Trophoblast cell (in vitro differentiated cells and primary cell): ENCODE measurements around the gene RAB21.

ENCODE experiments used
- DNase-seq, 2 donors: peaks; one replicate each; pipeline ENCODE4 v3.0.0-alpha.2; 2016
- H2AFZ ChIP-seq: 2 replicates; pipeline ENCODE4 v1.6.1; 2013; ENCODE audit warnings: low read length, moderate library complexity, mild to moderate bottlenecking; ENCODE audit not compliant: insufficient read depth, poor library complexity
- H2AK5ac ChIP-seq: 2 replicates; pipeline ENCODE4 v1.6.1; 2013; ENCODE audit warnings: mild to moderate bottlenecking, low read length
- H2BK120ac ChIP-seq: 2 replicates; pipeline ENCODE4 v1.6.1; 2013; ENCODE audit warnings: low read length, mild to moderate bottlenecking, moderate library complexity; ENCODE audit not compliant: insufficient read depth, poor library complexity
- H2BK12ac ChIP-seq: 2 replicates; pipeline ENCODE4 v1.6.1; 2013; ENCODE audit warnings: mild to moderate bottlenecking, low read length, moderate library complexity
- H2BK5ac ChIP-seq: 2 replicates; pipeline ENCODE4 v1.6.1; 2013; ENCODE audit warnings: low read length, low read depth, moderate library complexity, mild to moderate bottlenecking; ENCODE audit not compliant: poor library complexity
- H3K14ac ChIP-seq: 2 replicates; pipeline ENCODE4 v1.6.1; 2013; ENCODE audit warnings: mild to moderate bottlenecking, low read length
- H3K18ac ChIP-seq: 2 replicates; pipeline ENCODE4 v1.6.1; 2013; ENCODE audit warnings: mild to moderate bottlenecking, low read length
- H3K23ac ChIP-seq: 2 replicates; pipeline ENCODE4 v1.6.1; 2013; ENCODE audit warnings: low read length
- H3K27ac ChIP-seq: 2 replicates; pipeline ENCODE4 v1.5.1; 2013; ENCODE audit warnings: low read depth, mild to moderate bottlenecking, inconsistent platforms, low read length, moderate library complexity
- H3K27me3 ChIP-seq: 2 replicates; pipeline ENCODE4 v1.6.1; 2013; ENCODE audit warnings: inconsistent platforms, mild to moderate bottlenecking, low read length, moderate library complexity; ENCODE audit not compliant: insufficient read depth
- H3K36me3 ChIP-seq, 2 experiments: 1 replicate in 1 of 2; 2 replicates in 1 of 2; pipeline ENCODE4 v1.6.1; 2013; ENCODE audit warnings: low read length in 2 of 2, mild to moderate bottlenecking in 2 of 2, moderate library complexity in 1 of 2; ENCODE audit not compliant: insufficient read depth in 2 of 2, control insufficient read depth in 1 of 2
- H3K4ac ChIP-seq: 2 replicates; pipeline ENCODE4 v1.6.1; 2013; ENCODE audit warnings: low read depth, mild to moderate bottlenecking, low read length, moderate library complexity
- H3K4me1 ChIP-seq, 2 experiments: 1 replicate in 1 of 2; 2 replicates in 1 of 2; pipeline ENCODE4 v1.6.1; 2013; ENCODE audit warnings: low read length in 2 of 2, mild to moderate bottlenecking in 2 of 2, moderate library complexity in 1 of 2; ENCODE audit not compliant: insufficient read depth in 2 of 2, control insufficient read depth in 1 of 2
- H3K4me2 ChIP-seq: 2 replicates; pipeline ENCODE4 v1.6.1; 2013; ENCODE audit warnings: inconsistent platforms, mild to moderate bottlenecking, low read length, moderate library complexity
- H3K4me3 ChIP-seq: 2 replicates; pipeline ENCODE4 v1.5.1; 2013; ENCODE audit warnings: mild to moderate bottlenecking, low read depth, low read length, inconsistent platforms
- H3K79me1 ChIP-seq: one replicate; pipeline ENCODE4 v1.6.1; 2013; ENCODE audit warnings: low read length
- H3K79me2 ChIP-seq: 2 replicates; pipeline ENCODE4 v1.6.1; 2013; ENCODE audit warnings: low read length, mild to moderate bottlenecking; ENCODE audit not compliant: control insufficient read depth, insufficient read depth, poor library complexity
- H3K9ac ChIP-seq: 2 replicates; pipeline ENCODE4 v1.6.1; 2013; ENCODE audit warnings: mild to moderate bottlenecking, low read length
- H3K9me3 ChIP-seq: 2 replicates; pipeline ENCODE4 v1.6.1; 2013; ENCODE audit warnings: low read depth, mild to moderate bottlenecking, control low read depth, inconsistent platforms, low read length; ENCODE audit not compliant: insufficient read depth
- H4K12ac ChIP-seq: 2 replicates; pipeline ENCODE4 v1.6.1; 2013; ENCODE audit warnings: low read depth, mild to moderate bottlenecking, low read length, moderate library complexity
- H4K8ac ChIP-seq: 2 replicates; pipeline ENCODE4 v1.6.1; 2013; ENCODE audit warnings: low read depth, mild to moderate bottlenecking, low read length, moderate library complexity
- H4K91ac ChIP-seq: one replicate; pipeline ENCODE4 v1.6.1; 2013; ENCODE audit warnings: low read depth, mild to moderate bottlenecking, low read length, moderate library complexity
- WGBS: extraction: QIAGEN DNeasy Blood & Tissue Kit; methylation state at CpG from one replicate; pipeline ENCODE4 v1.1.7; 2013; ENCODE audit warnings: missing lambda C conversion rate; ENCODE audit not compliant: insufficient read length, insufficient coverage; ENCODE audit errors: extremely low coverage; 5-methylcytosine and 5-hydroxymethylcytosine counted together

RAB21 gene

DNA sequence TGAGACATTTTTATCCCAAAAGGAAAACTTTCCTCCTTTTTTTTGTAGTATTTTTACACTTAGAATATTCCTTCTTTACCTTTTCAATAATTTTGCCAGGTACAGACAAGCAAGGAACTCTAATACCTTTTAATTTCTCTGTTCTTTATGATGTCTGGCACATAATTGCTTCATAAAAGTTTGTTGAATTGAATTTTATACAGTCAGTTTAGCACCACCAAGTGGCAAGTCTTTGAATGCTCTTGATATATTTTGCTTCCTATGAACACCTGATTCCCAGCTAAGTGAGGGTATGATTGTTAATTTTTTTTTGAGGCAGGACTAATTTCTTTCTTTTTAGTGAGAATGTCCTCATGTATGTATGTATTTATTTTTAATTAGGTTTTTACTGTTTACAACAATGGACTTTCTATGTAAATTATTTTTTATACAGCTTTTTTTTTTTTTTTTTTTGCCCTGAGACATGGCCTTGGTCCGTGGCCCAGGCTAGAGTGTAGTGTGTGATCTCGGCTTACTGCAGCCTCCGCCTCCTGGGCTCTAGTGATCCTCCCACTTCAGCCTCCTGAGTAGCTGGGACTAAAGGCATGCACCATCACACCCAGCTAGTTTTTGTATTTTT is 91.8 kb downstream of the RAB21 start:
- Histone ChIP-seq H3K4me1 (no peaks in the 10 kb centered on the region), H3K36me3 (peaks cover 0 to 2% of the 10 kb centered on the region in 2 experiments), H3K27me3 (no peaks in the 10 kb centered on the region), H3K23ac (no peak overlapping the region), H4K8ac (no peak overlapping the region), H2BK12ac (no peak overlapping the region), H3K14ac (no peak overlapping the region), H3K9me3 (no peaks in the 10 kb centered on the region), H2BK5ac (no peak overlapping the region), H3K4me3 (no peak overlapping the region), H2BK120ac (no peak overlapping the region), H2AFZ (no peak overlapping the region), H4K91ac (no peak overlapping the region), H3K27ac (no peak overlapping the region), H3K79me1 (no peaks in the 10 kb centered on the region), H3K4me2 (no peak overlapping the region), H2AK5ac (no peak overlapping the region), H4K12ac (no peak overlapping the region), H3K4ac (no peak overlapping the region), H3K9ac (no peak overlapping the region), H3K18ac (no peak overlapping the region), H3K79me2 (no peaks in the 10 kb centered on the region)
- peak in 1 of 2 donors; percentile 59 for DNase-seq
- WGBS = no CpG with 5 or more reads among the region's 3 CpGs

DNA sequence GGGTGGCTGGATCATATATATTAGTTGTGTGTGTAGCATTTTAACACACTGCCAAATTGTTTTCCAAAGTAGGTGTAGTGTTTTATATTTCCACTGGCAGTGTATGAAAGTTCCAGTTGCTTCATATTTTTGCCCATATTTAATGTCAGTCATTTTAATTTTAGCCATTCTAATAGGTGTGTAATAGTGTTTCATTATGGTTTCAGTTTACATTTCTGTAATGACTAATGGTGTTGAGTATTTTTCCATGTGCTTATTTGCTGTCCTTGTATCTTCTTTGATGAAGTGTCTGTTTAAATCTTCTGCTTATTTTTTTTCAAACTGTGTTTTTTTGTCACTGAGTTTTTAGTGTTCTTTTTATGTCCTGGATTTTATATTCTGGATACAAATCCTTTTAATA is 93.5 kb downstream of the RAB21 start:
- no peak for DNase-seq
- no peaks in the 10 kb centered on the region for H3K79me2 ChIP-seq
- no peak overlapping the region for H2BK120ac ChIP-seq
- H3K18ac ChIP-seq = no peak overlapping the region
- peaks cover 0 to 2% of the 10 kb centered on the region in 2 experiments for H3K36me3 ChIP-seq
- no peak overlapping the region for H4K12ac ChIP-seq
- H2AFZ ChIP-seq = no peak overlapping the region
- H3K4me2 ChIP-seq = no peak overlapping the region
- H3K4ac ChIP-seq = no peak overlapping the region
- no peak overlapping the region for H3K27ac ChIP-seq
- no peak overlapping the region for H4K8ac ChIP-seq
- H3K27me3 ChIP-seq = no peaks in the 10 kb centered on the region
- no peaks in the 10 kb centered on the region for H3K4me1 ChIP-seq
- no peaks in the 10 kb centered on the region for H3K79me1 ChIP-seq
- no peak overlapping the region for H2BK12ac ChIP-seq
- no peak overlapping the region for H2AK5ac ChIP-seq
- peaks cover 5% of the 10 kb centered on the region for H3K9me3 ChIP-seq
- H3K14ac ChIP-seq = no peak overlapping the region
- H3K4me3 ChIP-seq = no peak overlapping the region
- no peak overlapping the region for H2BK5ac ChIP-seq
- no peak overlapping the region for H4K91ac ChIP-seq
- no peak overlapping the region for H3K9ac ChIP-seq
- no peak overlapping the region for H3K23ac ChIP-seq

DNA sequence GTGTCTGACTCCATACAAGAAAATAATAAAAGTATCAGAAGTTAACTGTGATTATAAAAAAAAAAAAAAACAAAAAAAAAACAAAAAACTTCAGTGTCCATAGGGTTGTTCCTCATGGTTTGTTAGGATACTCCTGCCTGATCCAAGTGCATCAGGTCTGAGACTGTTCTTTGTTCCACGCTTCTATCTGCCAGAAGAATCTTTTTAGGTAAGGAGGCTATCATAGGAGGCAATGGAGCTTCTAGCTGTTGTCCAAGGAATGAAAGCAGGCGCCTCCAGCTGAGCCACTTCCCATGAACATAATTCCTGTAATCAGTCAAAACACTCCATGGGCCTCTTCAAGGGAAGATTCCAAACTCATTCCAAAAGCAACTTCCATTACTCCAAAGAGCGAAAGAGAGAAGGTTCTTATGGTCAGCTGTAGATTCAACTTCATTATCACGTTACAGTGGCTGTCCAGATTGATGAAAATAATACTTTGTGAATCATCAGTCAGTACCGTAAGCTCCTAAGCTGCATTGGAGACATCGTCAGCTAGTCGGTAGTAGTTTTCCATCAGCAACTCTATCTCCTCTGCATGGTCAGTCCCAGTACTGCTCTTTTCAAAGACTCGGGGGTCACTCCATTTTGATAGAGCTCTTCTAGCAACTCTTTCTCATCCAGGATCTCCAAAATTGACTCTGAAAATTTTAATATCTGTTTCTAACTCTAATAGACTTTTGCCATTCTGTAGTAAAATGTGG is 94.6 kb downstream of the RAB21 start:
- no peak overlapping the region for H2AFZ ChIP-seq
- H3K9me3 ChIP-seq = peaks cover 5% of the 10 kb centered on the region
- no peak overlapping the region for H3K4ac ChIP-seq
- no peak overlapping the region for H2BK120ac ChIP-seq
- no peaks in the 10 kb centered on the region for H3K79me2 ChIP-seq
- H2BK12ac ChIP-seq = no peak overlapping the region
- H3K18ac ChIP-seq = no peak overlapping the region
- H2BK5ac ChIP-seq = no peak overlapping the region
- H3K4me2 ChIP-seq = no peak overlapping the region
- no peak overlapping the region for H3K14ac ChIP-seq
- no peak overlapping the region for H3K27ac ChIP-seq
- no peak overlapping the region for H4K8ac ChIP-seq
- no peak overlapping the region for H2AK5ac ChIP-seq
- no peaks in the 10 kb centered on the region for H3K27me3 ChIP-seq
- no peak for DNase-seq
- no peak overlapping the region for H3K23ac ChIP-seq
- H3K4me1 ChIP-seq = no peaks in the 10 kb centered on the region
- H4K12ac ChIP-seq = no peak overlapping the region
- peaks cover 0 to 2% of the 10 kb centered on the region in 2 experiments for H3K36me3 ChIP-seq
- H3K4me3 ChIP-seq = no peak overlapping the region
- WGBS = no CpG with 5 or more reads among the region's 8 CpGs
- no peaks in the 10 kb centered on the region for H3K79me1 ChIP-seq
- H3K9ac ChIP-seq = no peak overlapping the region
- no peak overlapping the region for H4K91ac ChIP-seq
